HepG2 (cell line): ENCODE data around the gene METAP2. TPM values are rescaled to one million over a fixed set of nuclear protein-coding genes. Genes with fewer than 3 reads are reported as not detected.

Experiments
- BORCS8-MEF2B ChIP-seq: sonication (generic); formaldehyde crosslinking; IDR thresholded peaks from 2 replicates; pipeline ENCODE4 v1.8.0; 2022; ENCODE audit warnings: mild to moderate bottlenecking, missing genetic modification reagents
- DDIT3 ChIP-seq: sonication (generic); formaldehyde crosslinking; IDR thresholded peaks from 2 replicates; pipeline ENCODE4 v1.4.0; 2020; ENCODE audit warnings: mild to moderate bottlenecking, missing genetic modification reagents
- GATAD2A ChIP-seq: IDR thresholded peaks from 2 replicates; pipeline ENCODE4 v1.6.1; 2016
- NR2F6 ChIP-seq, 2 experiments: IDR thresholded peaks; 2 replicates each; pipeline ENCODE4 v1.6.1; 2016; ENCODE audit warnings: antibody characterized with exemption in 1 of 2, mild to moderate bottlenecking in 1 of 2
- NR3C1 ChIP-seq: sonication (generic); formaldehyde crosslinking; IDR thresholded peaks from 2 replicates; pipeline ENCODE4 v1.4.0; 2020; ENCODE audit warnings: missing genetic modification reagents
- RARA ChIP-seq: IDR thresholded peaks from 2 replicates; pipeline ENCODE4 v1.6.1; 2016; ENCODE audit warnings: missing genetic modification reagents, missing compliant biosample characterization
- SP1 ChIP-seq, 2 experiments: fragments of 450-650 bp in 1 of 2; sonication (generic) in 1 of 2; formaldehyde crosslinking in 1 of 2; IDR thresholded peaks; 2 replicates each; pipeline versions ENCODE4 v1.4.0 to v1.6.1; 2016 to 2020; ENCODE audit warnings: missing genetic modification reagents in 1 of 2
- TFDP2 ChIP-seq: sonication (generic); formaldehyde crosslinking; IDR thresholded peaks from 2 replicates; pipeline ENCODE4 v1.4.0; 2020; ENCODE audit warnings: missing genetic modification reagents
- TSC22D2 ChIP-seq: sonication (generic); formaldehyde crosslinking; IDR thresholded peaks from 2 replicates; pipeline ENCODE4 v1.5.1; 2020; ENCODE audit warnings: missing genetic modification reagents, mild to moderate bottlenecking, borderline replicate concordance
- ZMYM2 ChIP-seq: sonication (generic); formaldehyde crosslinking; IDR thresholded peaks from 2 replicates; pipeline ENCODE4 v1.8.0; 2022; ENCODE audit warnings: mild to moderate bottlenecking, missing genetic modification reagents
- ZMYM3 ChIP-seq: sonication (generic); formaldehyde crosslinking; IDR thresholded peaks from 2 replicates; pipeline ENCODE4 v1.5.1; 2020; ENCODE audit warnings: mild to moderate bottlenecking, missing genetic modification reagents
- ZNF383 ChIP-seq: sonication (generic); formaldehyde crosslinking; IDR thresholded peaks from 2 replicates; pipeline ENCODE4 v1.4.0; 2020; ENCODE audit warnings: missing genetic modification reagents, mild to moderate bottlenecking, borderline replicate concordance
- ZNF430 ChIP-seq: sonication (generic); formaldehyde crosslinking; IDR thresholded peaks from 2 replicates; pipeline ENCODE4 v1.9.0; 2021; ENCODE audit warnings: mild to moderate bottlenecking, missing genetic modification reagents
- ZNF501 ChIP-seq: sonication (generic); formaldehyde crosslinking; IDR thresholded peaks from 2 replicates; pipeline ENCODE4 v1.5.1; 2020; ENCODE audit warnings: mild to moderate bottlenecking, moderate library complexity, missing genetic modification reagents
- ZNF766 ChIP-seq: sonication (generic); formaldehyde crosslinking; IDR thresholded peaks from 2 replicates; pipeline ENCODE4 v1.5.0; 2020; ENCODE audit warnings: missing genetic modification reagents, borderline replicate concordance
- ZNF776 ChIP-seq: sonication (generic); formaldehyde crosslinking; IDR thresholded peaks from 2 replicates; pipeline ENCODE4 v1.4.0; 2020; ENCODE audit warnings: mild to moderate bottlenecking, missing genetic modification reagents
- polyA plus RNA-seq, 8 experiments: library from polyadenylated mRNA; depleted of rRNA in 3 of 8; stranded (reverse) in 7 of 8; unstranded in 1 of 8; fragments of >200 nt; fragmentation: Illumina TruSeq in 4 of 8; extraction: Trizol in 4 of 8; gene quantifications; 2 replicates each; pipeline versions ENCODE4 v1.2.1 to v1.2.3, GENCODE V29; 2011 to 2016; ENCODE audit warnings: low read depth in 4 of 8, missing spikeins in 1 of 8, mixed read lengths in 1 of 8; ENCODE audit not compliant: insufficient read depth in 1 of 8
- total RNA-seq, 5 experiments: library from RNA; depleted of rRNA; stranded (reverse); fragments of >200 nt; fragmentation: Illumina TruSeq; extraction: Trizol; gene quantifications; 2 replicates each; pipeline ENCODE4 v1.2.3, GENCODE V29; 2016; ENCODE audit warnings: low read depth in 1 of 5
- TF ChIP-seq, protein P1 (sequence below): sonication (generic); formaldehyde crosslinking; IDR thresholded peaks from 2 replicates; pipeline ENCODE4 v1.5.1; 2020; ENCODE audit warnings: mild to moderate bottlenecking, missing genetic modification reagents, moderate library complexity
- TF ChIP-seq, protein P2 (sequence below): sonication (generic); formaldehyde crosslinking; IDR thresholded peaks from 2 replicates; pipeline ENCODE4 v1.4.0; 2020; ENCODE audit warnings: missing genetic modification reagents
- TF ChIP-seq, protein P3 (sequence below): sonication (generic); formaldehyde crosslinking; conservative IDR thresholded peaks from 2 replicates; pipeline ENCODE4 v1.8.0; 2022; ENCODE audit warnings: low read depth, missing genetic modification reagents

The METAP2 gene
- total and polyA plus RNA-seq, 2 of the 13 experiments (the other 11 are each of a cell fraction or from before 2014, with no cell fraction given), result 67.8 to 131 TPM

GRCh38 chr12:95446506-95446900, 27.4 kb upstream of the METAP2 start (continued):
- TF ChIP-seq DDIT3 (no peak), ZNF501 (CRISPR knock-in tag) (no peak), TSC22D2 (CRISPR knock-in tag) (no peak), GATAD2A (peak; percentile 46; the same call in 1 of the 2 replicates), NR3C1 (CRISPR knock-in tag) (no peak), TFDP2 (peak; percentile 51), ZMYM3 (peak; percentile 31; the same call in 1 of the 2 replicates), BORCS8-MEF2B (CRISPR knock-in tag) (no peak), ZMYM2 (CRISPR knock-in tag) (0 out of 2 replicates have a peak, but pooled peaks have one; percentile 20), ZNF776 (CRISPR knock-in tag) (no peak), ZNF430 (CRISPR knock-in tag) (peak; percentile 30; the same call in 1 of the 2 replicates), NR2F6 (IDR thresholded peaks at IDR 0.05) (no peak), NR2F6 (CRISPR knock-in tag; IDR thresholded peaks at IDR 0.05) (no peak), RARA (CRISPR knock-in tag) (no peak), SP1 (IDR thresholded peaks at IDR 0.05) (no peak), SP1 (CRISPR knock-in tag; IDR thresholded peaks at IDR 0.05) (0 out of 2 replicates have a peak, but pooled peaks have one; percentile 25), ZNF383 (no peak), ZNF766 (no peak)
- TF ChIP-seq, protein P1, sequence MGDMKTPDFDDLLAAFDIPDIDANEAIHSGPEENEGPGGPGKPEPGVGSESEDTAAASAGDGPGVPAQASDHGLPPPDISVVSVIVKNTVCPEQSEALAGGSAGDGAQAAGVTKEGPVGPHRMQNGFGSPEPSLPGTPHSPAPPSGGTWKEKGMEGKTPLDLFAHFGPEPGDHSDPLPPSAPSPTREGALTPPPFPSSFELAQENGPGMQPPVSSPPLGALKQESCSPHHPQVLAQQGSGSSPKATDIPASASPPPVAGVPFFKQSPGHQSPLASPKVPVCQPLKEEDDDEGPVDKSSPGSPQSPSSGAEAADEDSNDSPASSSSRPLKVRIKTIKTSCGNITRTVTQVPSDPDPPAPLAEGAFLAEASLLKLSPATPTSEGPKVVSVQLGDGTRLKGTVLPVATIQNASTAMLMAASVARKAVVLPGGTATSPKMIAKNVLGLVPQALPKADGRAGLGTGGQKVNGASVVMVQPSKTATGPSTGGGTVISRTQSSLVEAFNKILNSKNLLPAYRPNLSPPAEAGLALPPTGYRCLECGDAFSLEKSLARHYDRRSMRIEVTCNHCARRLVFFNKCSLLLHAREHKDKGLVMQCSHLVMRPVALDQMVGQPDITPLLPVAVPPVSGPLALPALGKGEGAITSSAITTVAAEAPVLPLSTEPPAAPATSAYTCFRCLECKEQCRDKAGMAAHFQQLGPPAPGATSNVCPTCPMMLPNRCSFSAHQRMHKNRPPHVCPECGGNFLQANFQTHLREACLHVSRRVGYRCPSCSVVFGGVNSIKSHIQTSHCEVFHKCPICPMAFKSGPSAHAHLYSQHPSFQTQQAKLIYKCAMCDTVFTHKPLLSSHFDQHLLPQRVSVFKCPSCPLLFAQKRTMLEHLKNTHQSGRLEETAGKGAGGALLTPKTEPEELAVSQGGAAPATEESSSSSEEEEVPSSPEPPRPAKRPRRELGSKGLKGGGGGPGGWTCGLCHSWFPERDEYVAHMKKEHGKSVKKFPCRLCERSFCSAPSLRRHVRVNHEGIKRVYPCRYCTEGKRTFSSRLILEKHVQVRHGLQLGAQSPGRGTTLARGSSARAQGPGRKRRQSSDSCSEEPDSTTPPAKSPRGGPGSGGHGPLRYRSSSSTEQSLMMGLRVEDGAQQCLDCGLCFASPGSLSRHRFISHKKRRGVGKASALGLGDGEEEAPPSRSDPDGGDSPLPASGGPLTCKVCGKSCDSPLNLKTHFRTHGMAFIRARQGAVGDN (CRISPR knock-in tag), result peak; percentile 70
- TF ChIP-seq, protein P2, sequence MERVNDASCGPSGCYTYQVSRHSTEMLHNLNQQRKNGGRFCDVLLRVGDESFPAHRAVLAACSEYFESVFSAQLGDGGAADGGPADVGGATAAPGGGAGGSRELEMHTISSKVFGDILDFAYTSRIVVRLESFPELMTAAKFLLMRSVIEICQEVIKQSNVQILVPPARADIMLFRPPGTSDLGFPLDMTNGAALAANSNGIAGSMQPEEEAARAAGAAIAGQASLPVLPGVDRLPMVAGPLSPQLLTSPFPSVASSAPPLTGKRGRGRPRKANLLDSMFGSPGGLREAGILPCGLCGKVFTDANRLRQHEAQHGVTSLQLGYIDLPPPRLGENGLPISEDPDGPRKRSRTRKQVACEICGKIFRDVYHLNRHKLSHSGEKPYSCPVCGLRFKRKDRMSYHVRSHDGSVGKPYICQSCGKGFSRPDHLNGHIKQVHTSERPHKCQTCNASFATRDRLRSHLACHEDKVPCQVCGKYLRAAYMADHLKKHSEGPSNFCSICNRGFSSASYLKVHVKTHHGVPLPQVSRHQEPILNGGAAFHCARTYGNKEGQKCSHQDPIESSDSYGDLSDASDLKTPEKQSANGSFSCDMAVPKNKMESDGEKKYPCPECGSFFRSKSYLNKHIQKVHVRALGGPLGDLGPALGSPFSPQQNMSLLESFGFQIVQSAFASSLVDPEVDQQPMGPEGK, result peak; percentile 73
- TF ChIP-seq, protein P3, sequence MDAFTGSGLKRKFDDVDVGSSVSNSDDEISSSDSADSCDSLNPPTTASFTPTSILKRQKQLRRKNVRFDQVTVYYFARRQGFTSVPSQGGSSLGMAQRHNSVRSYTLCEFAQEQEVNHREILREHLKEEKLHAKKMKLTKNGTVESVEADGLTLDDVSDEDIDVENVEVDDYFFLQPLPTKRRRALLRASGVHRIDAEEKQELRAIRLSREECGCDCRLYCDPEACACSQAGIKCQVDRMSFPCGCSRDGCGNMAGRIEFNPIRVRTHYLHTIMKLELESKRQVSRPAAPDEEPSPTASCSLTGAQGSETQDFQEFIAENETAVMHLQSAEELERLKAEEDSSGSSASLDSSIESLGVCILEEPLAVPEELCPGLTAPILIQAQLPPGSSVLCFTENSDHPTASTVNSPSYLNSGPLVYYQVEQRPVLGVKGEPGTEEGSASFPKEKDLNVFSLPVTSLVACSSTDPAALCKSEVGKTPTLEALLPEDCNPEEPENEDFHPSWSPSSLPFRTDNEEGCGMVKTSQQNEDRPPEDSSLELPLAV (CRISPR knock-in tag), result no peak
